OCI-LY7 (cell line): ENCODE data around the gene C1GALT1.

Source experiments
- EZH2phosphoT487 ChIP-seq: fragments of 200-600 bp; sonication (generic); IDR thresholded peaks from 2 replicates; pipeline ENCODE4 v1.6.1; 2018; ENCODE audit warnings: low read depth, borderline replicate concordance, mild to moderate bottlenecking, mixed run types, antibody characterized with exemption, low read length, moderate library complexity, mixed read lengths
- TF ChIP-seq, protein P1 (sequence below): fragments of 200-600 bp; sonication (generic); conservative IDR thresholded peaks from 2 replicates; pipeline ENCODE4 v1.5.1; 2014; ENCODE audit warnings: mild to moderate bottlenecking, antibody characterized with exemption, low read length, moderate library complexity, mixed read lengths

DNA sequence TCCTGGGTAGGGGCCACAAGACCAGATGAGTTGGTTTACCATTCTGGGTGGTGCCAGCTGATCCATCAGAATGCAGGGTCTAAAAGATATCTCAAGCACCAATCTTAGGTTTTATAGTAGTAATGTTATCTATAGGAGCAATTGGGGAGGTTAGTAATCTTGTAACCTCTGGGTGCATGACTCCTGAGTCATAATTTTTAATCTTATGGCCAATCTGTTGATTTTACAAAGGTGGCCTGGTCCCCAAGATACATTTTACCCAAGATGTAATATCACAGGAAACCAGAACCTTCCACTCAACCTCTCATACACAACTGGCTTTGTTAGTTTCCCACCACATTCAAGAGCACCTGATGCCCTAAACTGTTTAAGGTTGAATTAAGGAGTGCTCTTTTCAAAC is 79.5 kb downstream of the C1GALT1 start:
- TF ChIP-seq, protein P1, sequence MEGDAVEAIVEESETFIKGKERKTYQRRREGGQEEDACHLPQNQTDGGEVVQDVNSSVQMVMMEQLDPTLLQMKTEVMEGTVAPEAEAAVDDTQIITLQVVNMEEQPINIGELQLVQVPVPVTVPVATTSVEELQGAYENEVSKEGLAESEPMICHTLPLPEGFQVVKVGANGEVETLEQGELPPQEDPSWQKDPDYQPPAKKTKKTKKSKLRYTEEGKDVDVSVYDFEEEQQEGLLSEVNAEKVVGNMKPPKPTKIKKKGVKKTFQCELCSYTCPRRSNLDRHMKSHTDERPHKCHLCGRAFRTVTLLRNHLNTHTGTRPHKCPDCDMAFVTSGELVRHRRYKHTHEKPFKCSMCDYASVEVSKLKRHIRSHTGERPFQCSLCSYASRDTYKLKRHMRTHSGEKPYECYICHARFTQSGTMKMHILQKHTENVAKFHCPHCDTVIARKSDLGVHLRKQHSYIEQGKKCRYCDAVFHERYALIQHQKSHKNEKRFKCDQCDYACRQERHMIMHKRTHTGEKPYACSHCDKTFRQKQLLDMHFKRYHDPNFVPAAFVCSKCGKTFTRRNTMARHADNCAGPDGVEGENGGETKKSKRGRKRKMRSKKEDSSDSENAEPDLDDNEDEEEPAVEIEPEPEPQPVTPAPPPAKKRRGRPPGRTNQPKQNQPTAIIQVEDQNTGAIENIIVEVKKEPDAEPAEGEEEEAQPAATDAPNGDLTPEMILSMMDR = no peak
- TF ChIP-seq EZH2phosphoT487 = no peak
